Liver (tissue), 9 donors: ENCODE results near the gene IL4. TPM values are rescaled to one million over a fixed set of nuclear protein-coding genes. Genes with fewer than 3 reads are reported as not detected.

Experiments
- DNase-seq: peaks from one replicate; pipeline ENCODE4 v3.0.0-alpha.2; 2017; ENCODE audit warnings: low spot score
- H3K27ac ChIP-seq, 2 donors: one replicate each; pipeline ENCODE4 v1.7.0; 2013; ENCODE audit warnings: inconsistent platforms in 2 of 2, low read length in 2 of 2, control low read depth in 1 of 2, low read depth in 1 of 2, mild to moderate bottlenecking in 1 of 2
- H3K27me3 ChIP-seq, 4 donors: one replicate each; pipeline versions ENCODE4 v1.6.1 to v1.7.0; 2013; ENCODE audit warnings: low read length in 3 of 4, inconsistent platforms in 1 of 4, mild to moderate bottlenecking in 1 of 4, moderate library complexity in 1 of 4; ENCODE audit not compliant: control insufficient read depth in 4 of 4, insufficient read depth in 4 of 4
- H3K36me3 ChIP-seq, 4 donors: one replicate each; pipeline versions ENCODE4 v1.6.1 to v1.7.0; 2013; ENCODE audit warnings: low read length in 3 of 4, mild to moderate bottlenecking in 3 of 4, low read depth in 1 of 4, moderate library complexity in 1 of 4; ENCODE audit not compliant: control insufficient read depth in 4 of 4, insufficient read depth in 3 of 4
- H3K4me1 ChIP-seq, 4 donors: one replicate each; pipeline versions ENCODE4 v1.6.1 to v1.7.0; 2013; ENCODE audit warnings: low read length in 3 of 4, mild to moderate bottlenecking in 3 of 4, moderate library complexity in 1 of 4; ENCODE audit not compliant: control insufficient read depth in 4 of 4, insufficient read depth in 4 of 4
- H3K4me3 ChIP-seq, 3 donors: one replicate each; pipeline versions ENCODE4 v1.6.1 to v1.7.0; 2013; ENCODE audit warnings: low read length in 3 of 3, control low read depth in 1 of 3, low read depth in 1 of 3, mild to moderate bottlenecking in 1 of 3
- H3K9ac ChIP-seq, 2 donors: one replicate each; pipeline ENCODE4 v1.7.0; 2013; ENCODE audit warnings: low read length in 2 of 2, mild to moderate bottlenecking in 2 of 2, moderate library complexity in 2 of 2, control low read depth in 1 of 2, low read depth in 1 of 2
- H3K9me3 ChIP-seq, 4 donors: one replicate each; pipeline versions ENCODE4 v1.6.1 to v1.7.0; 2013; ENCODE audit warnings: low read length in 3 of 4; ENCODE audit not compliant: control insufficient read depth in 4 of 4
- EGR1 ChIP-seq, 2 donors: IDR thresholded peaks; 2 replicates each; pipeline ENCODE4 v1.6.1; 2016 to 2018; ENCODE audit warnings: antibody characterized with exemption in 2 of 2, low read depth in 2 of 2
- FOXA1 ChIP-seq: IDR thresholded peaks from 2 replicates; pipeline ENCODE4 v1.6.1; 2016; ENCODE audit warnings: antibody characterized with exemption
- FOXA2 ChIP-seq: IDR thresholded peaks from 2 replicates; pipeline ENCODE4 v1.6.1; 2016; ENCODE audit warnings: antibody characterized with exemption
- GABPA ChIP-seq, 2 donors: IDR thresholded peaks in 1 of 2; conservative IDR thresholded peaks in 1 of 2; 2 replicates each; pipeline ENCODE4 v1.6.1; 2016; ENCODE audit warnings: antibody characterized with exemption in 2 of 2, mild to moderate bottlenecking in 1 of 2, moderate library complexity in 1 of 2
- HNF4A ChIP-seq, 2 donors: conservative IDR thresholded peaks; 2 replicates each; pipeline ENCODE4 v1.6.1; 2016; ENCODE audit warnings: antibody characterized with exemption in 2 of 2, mild to moderate bottlenecking in 2 of 2
- HNF4G ChIP-seq: IDR thresholded peaks from 2 replicates; pipeline ENCODE4 v1.6.1; 2016; ENCODE audit warnings: antibody characterized with exemption
- JUND ChIP-seq, 2 donors: IDR thresholded peaks; 2 replicates each; pipeline ENCODE4 v1.6.1; 2016; ENCODE audit warnings: antibody characterized with exemption in 2 of 2
- MAX ChIP-seq: IDR thresholded peaks from 2 replicates; pipeline ENCODE4 v1.6.1; 2016; ENCODE audit warnings: antibody characterized with exemption
- NR2F2 ChIP-seq: IDR thresholded peaks from 2 replicates; pipeline ENCODE4 v1.6.1; 2016; ENCODE audit warnings: antibody characterized with exemption
- RAD21 ChIP-seq, 2 donors: IDR thresholded peaks; 2 replicates each; pipeline ENCODE4 v1.6.1; 2016; ENCODE audit warnings: antibody characterized with exemption in 2 of 2, mild to moderate bottlenecking in 2 of 2
- REST ChIP-seq: IDR thresholded peaks from 2 replicates; pipeline ENCODE4 v1.6.1; 2016; ENCODE audit warnings: antibody characterized with exemption, mild to moderate bottlenecking
- RXRA ChIP-seq, 2 donors: IDR thresholded peaks; 2 replicates each; pipeline ENCODE4 v1.6.1; 2017 to 2018; ENCODE audit warnings: antibody characterized with exemption in 2 of 2, mild to moderate bottlenecking in 1 of 2
- SP1 ChIP-seq: IDR thresholded peaks from 2 replicates; pipeline ENCODE4 v1.6.1; 2018; ENCODE audit warnings: antibody characterized with exemption, mild to moderate bottlenecking
- TAF1 ChIP-seq: conservative IDR thresholded peaks from 2 replicates; pipeline ENCODE4 v1.6.1; 2016; ENCODE audit warnings: antibody characterized with exemption, mild to moderate bottlenecking
- YY1 ChIP-seq: IDR thresholded peaks from 2 replicates; pipeline ENCODE4 v1.6.1; 2016; ENCODE audit warnings: antibody characterized with exemption, mild to moderate bottlenecking
- ZBTB33 ChIP-seq: IDR thresholded peaks from 2 replicates; pipeline ENCODE4 v1.6.1; 2016; ENCODE audit warnings: antibody characterized with exemption
- WGBS: extraction: QIAGEN DNeasy Blood & Tissue Kit; methylation state at CpG from one replicate; pipeline ENCODE4 v1.1.7; 2013; 5-methylcytosine and 5-hydroxymethylcytosine counted together
- polyA plus RNA-seq, 2 donors: library from polyadenylated mRNA; stranded (reverse) in 1 of 2; unstranded in 1 of 2; fragments of 200-250 nt in 1 of 2; fragments of >200 nt in 1 of 2; fragmentation: Nextera tagmentation in 1 of 2; extraction: Ambion mirVana in 1 of 2; gene quantifications; one replicate each; pipeline versions ENCODE4 v1.2.1 to v1.2.3, GENCODE V29; 2013 to 2015
- total RNA-seq, 2 donors: library from RNA; depleted of rRNA; stranded (reverse); fragments of >200 nt; gene quantifications; one replicate each; pipeline ENCODE4 v1.2.3, GENCODE V29; 2014
- TF ChIP-seq, protein P1 (sequence below): IDR thresholded peaks from 2 replicates; pipeline ENCODE4 v1.6.1; 2016; ENCODE audit warnings: antibody characterized with exemption
- TF ChIP-seq, protein P2 (sequence below): fragments of 150-350 bp; IDR thresholded peaks from 2 replicates; pipeline ENCODE4 v1.5.1; 2017; ENCODE audit warnings: improper control_type of control experiment, low read depth, low read length; ENCODE audit not compliant: missing input control
- donor health status: healthy.
- donor health status: healthy.
- donor health status: healthy.
- donor health status: healthy.
- donor health status: healthy.

Gene IL4
- total and polyA plus RNA-seq, 4 donors = not detected

DNA sequence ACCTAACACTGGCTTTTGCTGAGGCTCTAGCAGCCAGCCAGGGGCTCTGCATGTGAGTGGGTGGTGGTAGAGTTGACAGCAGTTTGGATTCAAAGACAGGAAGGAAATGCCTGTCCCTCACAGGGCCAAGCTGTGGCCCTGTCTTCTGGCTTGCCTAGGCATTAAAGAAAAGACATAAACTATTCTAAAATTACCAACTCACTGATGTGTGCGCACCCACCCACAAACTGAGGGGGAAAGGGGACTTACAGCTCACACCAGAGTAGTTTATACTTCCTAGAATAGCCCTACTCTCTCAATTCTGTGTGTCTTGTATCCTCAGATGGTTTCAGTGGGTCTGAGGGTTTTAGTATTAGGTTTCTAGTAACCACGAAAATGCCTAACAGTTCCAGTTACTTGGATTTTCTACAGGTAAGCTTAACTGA, 34.1 kb upstream of the IL4 start:
- Histone ChIP-seq H3K4me1 (peaks cover 0 to 4% (median 0%) of the 10 kb centered on the region in 4 donors), H3K27ac (no peak overlapping the region), H3K9me3 (no peaks in the 10 kb centered on the region), H3K27me3 (no peaks in the 10 kb centered on the region), H3K36me3 (peaks cover 0 to 49% (median 34%) of the 10 kb centered on the region in 4 donors), H3K4me3 (no peak overlapping the region), H3K9ac (no peak overlapping the region)
- 88% methylated on average over 2 of the region's 2 CpGs for WGBS
- TF ChIP-seq FOXA2 (no peak), JUND (IDR thresholded peaks at IDR 0.05) (no peak), HNF4G (no peak), SP1 (no peak), ZBTB33 (no peak), EGR1 (IDR thresholded peaks at IDR 0.05; ENCODE audit: low read depth in 2 of 2) (no peak), HNF4A (conservative IDR thresholded peaks at IDR 0.05) (no peak), TAF1 (no peak), RXRA (IDR thresholded peaks at IDR 0.05) (no peak), REST (no peak), RAD21 (IDR thresholded peaks at IDR 0.05) (no peak), MAX (no peak), FOXA1 (no peak), NR2F2 (no peak), YY1 (no peak), GABPA (IDR thresholded peaks at IDR 0.05 in 1 of 2, conservative IDR thresholded peaks at IDR 0.05 in 1 of 2) (no peak)
- TF ChIP-seq, protein P1, sequence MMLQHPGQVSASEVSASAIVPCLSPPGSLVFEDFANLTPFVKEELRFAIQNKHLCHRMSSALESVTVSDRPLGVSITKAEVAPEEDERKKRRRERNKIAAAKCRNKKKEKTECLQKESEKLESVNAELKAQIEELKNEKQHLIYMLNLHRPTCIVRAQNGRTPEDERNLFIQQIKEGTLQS = no peak
- TF ChIP-seq, protein P2, sequence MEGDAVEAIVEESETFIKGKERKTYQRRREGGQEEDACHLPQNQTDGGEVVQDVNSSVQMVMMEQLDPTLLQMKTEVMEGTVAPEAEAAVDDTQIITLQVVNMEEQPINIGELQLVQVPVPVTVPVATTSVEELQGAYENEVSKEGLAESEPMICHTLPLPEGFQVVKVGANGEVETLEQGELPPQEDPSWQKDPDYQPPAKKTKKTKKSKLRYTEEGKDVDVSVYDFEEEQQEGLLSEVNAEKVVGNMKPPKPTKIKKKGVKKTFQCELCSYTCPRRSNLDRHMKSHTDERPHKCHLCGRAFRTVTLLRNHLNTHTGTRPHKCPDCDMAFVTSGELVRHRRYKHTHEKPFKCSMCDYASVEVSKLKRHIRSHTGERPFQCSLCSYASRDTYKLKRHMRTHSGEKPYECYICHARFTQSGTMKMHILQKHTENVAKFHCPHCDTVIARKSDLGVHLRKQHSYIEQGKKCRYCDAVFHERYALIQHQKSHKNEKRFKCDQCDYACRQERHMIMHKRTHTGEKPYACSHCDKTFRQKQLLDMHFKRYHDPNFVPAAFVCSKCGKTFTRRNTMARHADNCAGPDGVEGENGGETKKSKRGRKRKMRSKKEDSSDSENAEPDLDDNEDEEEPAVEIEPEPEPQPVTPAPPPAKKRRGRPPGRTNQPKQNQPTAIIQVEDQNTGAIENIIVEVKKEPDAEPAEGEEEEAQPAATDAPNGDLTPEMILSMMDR = no peak
- DNase-seq = no peak
